IMR-90 (cell line): ENCODE results near the gene AP5B1. TPM values are rescaled to one million over a fixed set of nuclear protein-coding genes. Genes with fewer than 3 reads are reported as not detected.

Source experiments
- ATAC-seq: fragments of 200-7000 bp; cut with Tn5 transposase; 2 replicates; pipeline ENCODE4 v1.9.1; 2020; ENCODE audit warnings: low read depth, mild to moderate bottlenecking, moderate library complexity
- BruUV-seq: library from RNA; stranded (reverse); fragments of 400-500 nt; replicated peaks from 2 replicates; lab custom pipeline; 2021; lab: Mats Ljungman, UMichigan
- CTCF ChIA-PET: fragments of 300-600 bp; formaldehyde crosslinking; extraction: SDS; loops from one replicate; lab custom pipeline; 2021; ENCODE audit warnings: antibody characterized with exemption; lab: Yijun Ruan, JAX
- POLR2A ChIA-PET: fragments of 300-600 bp; sonication (Branson Sonifier 250); formaldehyde crosslinking; loops from one replicate; lab custom pipeline; 2022; ENCODE audit warnings: antibody characterized with exemption; ENCODE audit not compliant: unreplicated experiment; lab: Charles Lee
- DNase-seq: peaks from one replicate; pipeline ENCODE4 v3.0.0; 2013
- H2AFZ ChIP-seq: replicated peaks from 2 replicates; pipeline ENCODE3; 2013; ENCODE audit warnings: low read length, mild to moderate bottlenecking; ENCODE audit not compliant: poor library complexity
- H2AK5ac ChIP-seq: 2 replicates; pipeline ENCODE4 v1.6.1; 2013; ENCODE audit warnings: low read depth, low read length, inconsistent platforms
- H2AK9ac ChIP-seq: replicated peaks from 2 replicates; pipeline ENCODE3; 2013; ENCODE audit warnings: mild to moderate bottlenecking, low read depth, low read length, moderate library complexity; ENCODE audit not compliant: poor library complexity
- H2BK120ac ChIP-seq: 2 replicates; pipeline ENCODE4 v1.6.1; 2013; ENCODE audit warnings: low read depth, low read length, inconsistent platforms
- H2BK15ac ChIP-seq: 3 replicates; pipeline ENCODE4 v1.6.1; 2013; ENCODE audit warnings: low read depth, low read length, inconsistent platforms
- H2BK20ac ChIP-seq: 2 replicates; pipeline ENCODE4 v1.6.1; 2013; ENCODE audit warnings: low read depth, mild to moderate bottlenecking, inconsistent platforms, low read length, moderate library complexity
- H2BK5ac ChIP-seq: 2 replicates; pipeline ENCODE4 v1.6.1; 2013; ENCODE audit warnings: mild to moderate bottlenecking, low read depth, low read length, inconsistent platforms; ENCODE audit not compliant: poor library complexity, severe bottlenecking
- H3K14ac ChIP-seq: replicated peaks from 2 replicates; pipeline ENCODE4 v1.6.1; 2013; ENCODE audit warnings: low read depth, low read length, inconsistent platforms
- H3K18ac ChIP-seq: 2 replicates; pipeline ENCODE4 v1.6.1; 2013; ENCODE audit warnings: low read depth, low read length, control low read depth
- H3K23ac ChIP-seq: 2 replicates; pipeline ENCODE4 v1.6.1; 2013; ENCODE audit warnings: low read depth, low read length, inconsistent platforms
- H3K27ac ChIP-seq: 2 replicates; pipeline ENCODE4 v1.5.1; 2013; ENCODE audit warnings: mild to moderate bottlenecking, control low read depth, low read length; ENCODE audit not compliant: insufficient read depth
- H3K27me3 ChIP-seq: 2 replicates; pipeline ENCODE4 v1.6.1; 2013; ENCODE audit warnings: low read length; ENCODE audit not compliant: control insufficient read depth, insufficient read depth
- H3K36me3 ChIP-seq: 2 replicates; pipeline ENCODE4 v1.6.1; 2013; ENCODE audit warnings: low read length, mixed read lengths; ENCODE audit not compliant: control insufficient read depth, insufficient read depth
- H3K4ac ChIP-seq: 2 replicates; pipeline ENCODE4 v1.6.1; 2013; ENCODE audit warnings: low read depth, low read length, inconsistent platforms
- H3K4me1 ChIP-seq: 2 replicates; pipeline ENCODE4 v1.6.1; 2013; ENCODE audit warnings: low read length, mixed read lengths; ENCODE audit not compliant: control insufficient read depth, insufficient read depth
- H3K4me2 ChIP-seq: 2 replicates; pipeline ENCODE4 v1.6.1; 2013; ENCODE audit warnings: low read depth, mild to moderate bottlenecking, control low read depth, low read length, moderate library complexity
- H3K4me3 ChIP-seq: 2 replicates; pipeline ENCODE4 v1.5.1; 2013; ENCODE audit warnings: low read depth, mild to moderate bottlenecking, control low read depth, low read length, moderate library complexity; ENCODE audit not compliant: insufficient read depth
- H3K56ac ChIP-seq: 2 replicates; pipeline ENCODE4 v1.6.1; 2013; ENCODE audit warnings: low read length, inconsistent platforms; ENCODE audit not compliant: insufficient read depth; ENCODE audit errors: extremely low read depth
- H3K79me1 ChIP-seq, 2 experiments: 2 replicates each; pipeline ENCODE4 v1.6.1; 2013; ENCODE audit warnings: low read length in 2 of 2, inconsistent platforms in 1 of 2, low read depth in 1 of 2
- H3K9ac ChIP-seq: 2 replicates; pipeline ENCODE4 v1.6.1; 2013; ENCODE audit warnings: low read depth, low read length, control low read depth
- H3K9me1 ChIP-seq: 2 replicates; pipeline ENCODE4 v1.6.1; 2013; ENCODE audit warnings: low read length, inconsistent platforms; ENCODE audit not compliant: insufficient read depth
- H3K9me3 ChIP-seq: 2 replicates; pipeline ENCODE4 v1.6.1; 2013; ENCODE audit warnings: low read length; ENCODE audit not compliant: control insufficient read depth, insufficient read depth
- H4K20me1 ChIP-seq: 2 replicates; pipeline ENCODE4 v1.6.1; 2013; ENCODE audit warnings: low read length, inconsistent platforms; ENCODE audit not compliant: insufficient read depth
- H4K5ac ChIP-seq: 2 replicates; pipeline ENCODE4 v1.6.1; 2013; ENCODE audit warnings: mild to moderate bottlenecking, low read depth, low read length, control low read depth
- H4K8ac ChIP-seq, 2 experiments: 2 replicates each; pipeline ENCODE4 v1.6.1; 2013; ENCODE audit warnings: low read depth in 2 of 2, low read length in 2 of 2, control low read depth in 1 of 2, inconsistent platforms in 1 of 2
- H4K91ac ChIP-seq: 2 replicates; pipeline ENCODE4 v1.6.1; 2013; ENCODE audit warnings: low read depth, low read length, inconsistent platforms; ENCODE audit not compliant: insufficient read depth
- RFX5 ChIP-seq: IDR thresholded peaks from 2 replicates; pipeline ENCODE4 v1.8.0; 2012; ENCODE audit warnings: low read depth, mild to moderate bottlenecking, low read length, moderate library complexity
- SMC3 ChIP-seq: fragments of 150-350 bp; IDR thresholded peaks from 2 replicates; pipeline ENCODE4 v1.6.1; 2016; ENCODE audit warnings: low read depth, mild to moderate bottlenecking, antibody characterized with exemption, low read length, moderate library complexity
- WGBS, 2 experiments: methylation state at CpG; one replicate each; pipeline versions ENCODE4 v1.1.5 to v1.1.7; 2013; ENCODE audit warnings: missing lambda C conversion rate in 2 of 2; ENCODE audit not compliant: insufficient read length in 1 of 2; ENCODE audit errors: extremely low coverage in 2 of 2; 5-methylcytosine and 5-hydroxymethylcytosine counted together
- dilution Hi-C: fragments of 300-500 bp; cut with HindIII; formaldehyde crosslinking; loops from one replicate; pipeline ENCODE4 v1.14.3; 2018; ENCODE audit warnings: low sequenced_read_pairs; ENCODE audit not compliant: unreplicated experiment
- in situ Hi-C: fragments of 300-500 bp; cut with MboI; formaldehyde crosslinking; loops from 3 replicates; pipeline ENCODE4 v1.14.3; 2019; ENCODE audit warnings: low sequenced_read_pairs, inconsistent platforms, mixed read lengths
- intact Hi-C: fragments of 100-400 bp; cut with micrococcal nuclease; formaldehyde crosslinking; loops from 2 replicates; pipeline ENCODE4 v1.10.0; 2022
- polyA plus RNA-seq, 3 experiments: library from polyadenylated mRNA; depleted of rRNA; stranded (reverse); fragments of >200 nt; gene quantifications; 2 replicates each; pipeline ENCODE4 v1.2.3, GENCODE V29; 2012; ENCODE audit warnings: low replicate concordance in 1 of 3
- total RNA-seq: library from RNA; depleted of rRNA; stranded (reverse); fragments of >200 nt; gene quantifications from 2 replicates; pipeline ENCODE4 v1.2.3, GENCODE V29; 2012

AP5B1 gene
- total and polyA plus RNA-seq, 2 of the 4 experiments (the other 2 are of a cell fraction), result 2.5 to 5.0 TPM

- DNase-seq (no peak), ATAC-seq (no peak)
- H2BK120ac ChIP-seq, result no peak overlapping the region
- H3K79me1 ChIP-seq, result no peaks in the 10 kb centered on the region
- H3K23ac ChIP-seq, result no peak overlapping the region
- no peak overlapping the region for H3K4ac ChIP-seq
- no TSS peak for BruUV-seq
- no peak overlapping the region for H3K9ac ChIP-seq
- no peak overlapping the region for H4K5ac ChIP-seq
- no peak overlapping the region for H4K91ac ChIP-seq
- intact Hi-C loops (no loop called here), dilution Hi-C loops (no loop called here), in situ Hi-C loops (no loop called here)
- no peak overlapping the region for H3K14ac ChIP-seq
- TF ChIP-seq RFX5 (no peak), SMC3 (no peak)
- peaks cover 2% of the 10 kb centered on the region; the same call in 1 of the 2 replicates for H3K9me1 ChIP-seq
- peaks cover 1% of the 10 kb centered on the region for H3K27me3 ChIP-seq
- H3K9me3 ChIP-seq, result no peaks in the 10 kb centered on the region
- H3K36me3 ChIP-seq, result no peaks in the 10 kb centered on the region
- H3K4me2 ChIP-seq, result no peak overlapping the region
- H3K27ac ChIP-seq, result no peak overlapping the region
- H2AK5ac ChIP-seq, result no peak overlapping the region
- no peak overlapping the region for H2AK9ac ChIP-seq
- no peak overlapping the region for H2BK5ac ChIP-seq
- H2BK15ac ChIP-seq, result no peak overlapping the region
- no peak overlapping the region for H2BK20ac ChIP-seq
- no peaks in the 10 kb centered on the region for H4K20me1 ChIP-seq
- 80% methylated on average over 6 of the region's 8 CpGs; no CpG with 5 or more reads in 1 of the 2 experiments for WGBS, 2 experiments
- H3K4me3 ChIP-seq, result no peak overlapping the region
- H3K4me1 ChIP-seq, result no peaks in the 10 kb centered on the region
- no peak overlapping the region for H3K56ac ChIP-seq
- H3K18ac ChIP-seq, result no peak overlapping the region
- ChIA-PET CTCF (no interaction called here), POLR2A (no interaction called here)
- no peak overlapping the region for H2AFZ ChIP-seq
- H4K8ac ChIP-seq, result no peak overlapping the region
Observed at GRCh38 chr11:65741185-65741584, 39.6 kb downstream of the AP5B1 start.
